Measurements from ENCODE around the gene LBHD2.
A peak's percentile ranks its signal among the peaks of the same experiment; 100 is the strongest.

The LBHD2 gene

GRCh38 chr14:103099081-103099732 lies 15.2 kb downstream of the LBHD2 start:
- H2BK12ac ChIP-seq (ENCODE audit: low read length in 2 of 2) = no peak overlapping the region
- no peak overlapping the region for H3K4ac ChIP-seq (ENCODE audit: low read depth in 1 of 2, low read length in 2 of 2)
- H2BK120ac ChIP-seq (ENCODE audit: low read depth, low read length) = no peak overlapping the region
- H3K36me3 ChIP-seq (ENCODE audit: control insufficient read depth in 1 of 2, insufficient read depth in 2 of 2, low read depth in 1 of 2, low read length in 2 of 2) = no peaks in the 10 kb centered on the region
- no peak overlapping the region for H4K91ac ChIP-seq (ENCODE audit: low read length)
- peak overlapping the region in 1 of 2 experiments; percentile 31 for H3K14ac ChIP-seq (ENCODE audit: low read length in 2 of 2)
- peaks cover 6% of the 10 kb centered on the region for H3K4me1 ChIP-seq (ENCODE audit: control insufficient read depth, insufficient read depth, low read depth, low read length)
- H3K4me3 ChIP-seq (ENCODE audit: insufficient read depth in 1 of 2, low read depth in 1 of 2, low read length in 2 of 2) = no peak overlapping the region
- H3K18ac ChIP-seq (ENCODE audit: low read depth in 1 of 2, low read length in 2 of 2) = peak overlapping the region in 1 of 2 experiments; percentile 39
- no peaks in the 10 kb centered on the region for H3K79me1 ChIP-seq (replicated peaks; ENCODE audit: low read length, poor library complexity, severe bottlenecking)
- no peak overlapping the region for H3K27ac ChIP-seq (ENCODE audit: low read length, poor library complexity, severe bottlenecking)
- no peak for DNase-seq
- WGBS = 71% methylated on average over 11 of the region's 12 CpGs
- H3K9ac ChIP-seq (ENCODE audit: low read length) = no peak overlapping the region
- no peak overlapping the region for H3K23ac ChIP-seq (ENCODE audit: low read length in 2 of 2)
- no peaks in the 10 kb centered on the region for H3K9me3 ChIP-seq (ENCODE audit: control insufficient read depth, low read length)
- no peak overlapping the region for H2BK5ac ChIP-seq (ENCODE audit: low read depth, low read length, poor library complexity, severe bottlenecking)
- H2AFZ ChIP-seq (ENCODE audit: low read depth, low read length) = no peak overlapping the region
- no peak overlapping the region for H2BK15ac ChIP-seq (ENCODE audit: low read depth, poor library complexity, severe bottlenecking)
- H2AK5ac ChIP-seq (ENCODE audit: low read length, severe bottlenecking) = no peak overlapping the region
- no peak overlapping the region for H4K8ac ChIP-seq (ENCODE audit: low read length)
- no peak overlapping the region for H3K4me2 ChIP-seq (ENCODE audit: low read length, poor library complexity, severe bottlenecking)
- H3K27me3 ChIP-seq (ENCODE audit: control insufficient read depth in 1 of 2, insufficient read depth in 1 of 2, low read length in 2 of 2) = peaks cover 3 to 34% of the 10 kb centered on the region in 2 experiments

- no peaks in the 10 kb centered on the region for H3K79me1 ChIP-seq (replicated peaks; ENCODE audit: low read length, poor library complexity, severe bottlenecking)
- H4K8ac ChIP-seq (ENCODE audit: low read length) = no peak overlapping the region
- no peak overlapping the region for H3K4ac ChIP-seq (ENCODE audit: low read depth in 1 of 2, low read length in 2 of 2)
- no peak overlapping the region for H2BK15ac ChIP-seq (ENCODE audit: low read depth, poor library complexity, severe bottlenecking)
- no peak overlapping the region for H2BK5ac ChIP-seq (ENCODE audit: low read depth, low read length, poor library complexity, severe bottlenecking)
- H3K36me3 ChIP-seq (ENCODE audit: control insufficient read depth in 1 of 2, insufficient read depth in 2 of 2, low read depth in 1 of 2, low read length in 2 of 2) = no peaks in the 10 kb centered on the region
- no peak overlapping the region for H3K18ac ChIP-seq (ENCODE audit: low read depth in 1 of 2, low read length in 2 of 2)
- H3K27ac ChIP-seq (ENCODE audit: low read length, poor library complexity, severe bottlenecking) = no peak overlapping the region
- peaks cover 3 to 40% of the 10 kb centered on the region in 2 experiments for H3K27me3 ChIP-seq (ENCODE audit: control insufficient read depth in 1 of 2, insufficient read depth in 1 of 2, low read length in 2 of 2)
- H3K9me3 ChIP-seq (ENCODE audit: control insufficient read depth, low read length) = no peaks in the 10 kb centered on the region
- H2BK12ac ChIP-seq (ENCODE audit: low read length in 2 of 2) = no peak overlapping the region
- 91% methylated on average over 8 of the region's 8 CpGs for WGBS
- H4K91ac ChIP-seq (ENCODE audit: low read length) = no peak overlapping the region
- H2AK5ac ChIP-seq (ENCODE audit: low read length, severe bottlenecking) = no peak overlapping the region
- DNase-seq = no peak
- H2AFZ ChIP-seq (ENCODE audit: low read depth, low read length) = no peak overlapping the region
- H3K4me2 ChIP-seq (ENCODE audit: low read length, poor library complexity, severe bottlenecking) = no peak overlapping the region
- H3K23ac ChIP-seq (ENCODE audit: low read length in 2 of 2) = no peak overlapping the region
- H3K4me1 ChIP-seq (ENCODE audit: control insufficient read depth, insufficient read depth, low read depth, low read length) = peaks cover 8% of the 10 kb centered on the region
- no peak overlapping the region for H2BK120ac ChIP-seq (ENCODE audit: low read depth, low read length)
- no peak overlapping the region for H3K14ac ChIP-seq (ENCODE audit: low read length in 2 of 2)
- no peak overlapping the region for H3K4me3 ChIP-seq (ENCODE audit: insufficient read depth in 1 of 2, low read depth in 1 of 2, low read length in 2 of 2)
- no peak overlapping the region for H3K9ac ChIP-seq (ENCODE audit: low read length)
Observed at GRCh38 chr14:103099733-103100280, 15.8 kb downstream of the LBHD2 start.

GRCh38 chr14:103100281-103101121 lies 16.5 kb downstream of the LBHD2 start:
- no peaks in the 10 kb centered on the region for H3K36me3 ChIP-seq (ENCODE audit: control insufficient read depth in 1 of 2, insufficient read depth in 2 of 2, low read depth in 1 of 2, low read length in 2 of 2)
- no peak for DNase-seq
- no peak overlapping the region for H2BK12ac ChIP-seq (ENCODE audit: low read length in 2 of 2)
- no peak overlapping the region for H3K14ac ChIP-seq (ENCODE audit: low read length in 2 of 2)
- H3K27me3 ChIP-seq (ENCODE audit: control insufficient read depth in 1 of 2, insufficient read depth in 1 of 2, low read length in 2 of 2) = peaks cover 3 to 41% of the 10 kb centered on the region in 2 experiments
- H3K79me1 ChIP-seq (replicated peaks; ENCODE audit: low read length, poor library complexity, severe bottlenecking) = no peaks in the 10 kb centered on the region
- H3K4me3 ChIP-seq (ENCODE audit: insufficient read depth in 1 of 2, low read depth in 1 of 2, low read length in 2 of 2) = no peak overlapping the region
- H3K23ac ChIP-seq (ENCODE audit: low read length in 2 of 2) = no peak overlapping the region
- no peak overlapping the region for H3K9ac ChIP-seq (ENCODE audit: low read length)
- no peak overlapping the region for H2BK5ac ChIP-seq (ENCODE audit: low read depth, low read length, poor library complexity, severe bottlenecking)
- H3K18ac ChIP-seq (ENCODE audit: low read depth in 1 of 2, low read length in 2 of 2) = no peak overlapping the region
- H3K27ac ChIP-seq (ENCODE audit: low read length, poor library complexity, severe bottlenecking) = no peak overlapping the region
- no peak overlapping the region for H3K4me2 ChIP-seq (ENCODE audit: low read length, poor library complexity, severe bottlenecking)
- H2AFZ ChIP-seq (ENCODE audit: low read depth, low read length) = no peak overlapping the region
- no peak overlapping the region for H2BK15ac ChIP-seq (ENCODE audit: low read depth, poor library complexity, severe bottlenecking)
- no peak overlapping the region for H4K91ac ChIP-seq (ENCODE audit: low read length)
- H3K4ac ChIP-seq (ENCODE audit: low read depth in 1 of 2, low read length in 2 of 2) = no peak overlapping the region
- WGBS = 75% methylated on average over 25 of the region's 25 CpGs
- H3K4me1 ChIP-seq (ENCODE audit: control insufficient read depth, insufficient read depth, low read depth, low read length) = peaks cover 12% of the 10 kb centered on the region
- H3K9me3 ChIP-seq (ENCODE audit: control insufficient read depth, low read length) = no peaks in the 10 kb centered on the region
- no peak overlapping the region for H4K8ac ChIP-seq (ENCODE audit: low read length)
- H2AK5ac ChIP-seq (ENCODE audit: low read length, severe bottlenecking) = no peak overlapping the region
- H2BK120ac ChIP-seq (ENCODE audit: low read depth, low read length) = no peak overlapping the region

Measured in mesenchymal stem cell (in vitro differentiated cells and primary cell).